Endometrial microvascular endothelial cells (primary cell): ENCODE measurements around the gene LGMN. TPM values are rescaled to one million over a fixed set of nuclear protein-coding genes. Genes with fewer than 3 reads are reported as not detected.
"Not testable (repeated sequence)": the region's sequence is repeated elsewhere in the genome, so short reads cannot be mapped to it uniquely, and the experiment has no call there.

Source experiments
- in situ Hi-C: cut with HindIII; loops from 2 replicates; pipeline ENCODE4 v1.10.0; 2017; ENCODE audit warnings: low sequenced_read_pairs, low pct_unique_long_range_greater_than_20kb; ENCODE audit errors: inconsistent ontology term
- total RNA-seq: library from RNA; depleted of rRNA; stranded (reverse); fragments of >200 nt; gene quantifications from one replicate; pipeline ENCODE4 v1.2.3, GENCODE V29; 2015; ENCODE audit errors: inconsistent ontology term

LGMN gene
- total RNA-seq, 1 donor from 2014 or later: 55.4 TPM

DNA sequence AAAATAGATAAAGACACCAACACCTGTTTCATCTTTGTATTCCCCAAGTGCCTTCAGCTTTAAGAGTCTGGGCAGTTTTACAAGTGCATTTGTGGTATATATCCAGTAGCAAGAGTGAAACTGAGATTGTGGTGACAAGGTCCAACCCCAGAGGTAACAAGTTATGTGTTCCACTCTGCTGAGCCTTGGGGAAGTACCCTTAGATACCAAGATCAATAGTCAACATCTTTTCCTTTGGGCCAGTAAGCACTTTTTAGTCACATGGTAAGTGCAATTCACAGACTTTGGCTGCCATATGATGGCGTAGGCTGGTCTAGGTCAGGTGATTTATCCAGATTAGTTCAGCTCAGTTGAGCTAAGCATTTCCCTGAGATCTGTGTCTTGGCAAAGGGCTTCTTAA, 19.8 kb upstream of the LGMN start:
- in situ Hi-C loops: not testable (repeated sequence)

DNA sequence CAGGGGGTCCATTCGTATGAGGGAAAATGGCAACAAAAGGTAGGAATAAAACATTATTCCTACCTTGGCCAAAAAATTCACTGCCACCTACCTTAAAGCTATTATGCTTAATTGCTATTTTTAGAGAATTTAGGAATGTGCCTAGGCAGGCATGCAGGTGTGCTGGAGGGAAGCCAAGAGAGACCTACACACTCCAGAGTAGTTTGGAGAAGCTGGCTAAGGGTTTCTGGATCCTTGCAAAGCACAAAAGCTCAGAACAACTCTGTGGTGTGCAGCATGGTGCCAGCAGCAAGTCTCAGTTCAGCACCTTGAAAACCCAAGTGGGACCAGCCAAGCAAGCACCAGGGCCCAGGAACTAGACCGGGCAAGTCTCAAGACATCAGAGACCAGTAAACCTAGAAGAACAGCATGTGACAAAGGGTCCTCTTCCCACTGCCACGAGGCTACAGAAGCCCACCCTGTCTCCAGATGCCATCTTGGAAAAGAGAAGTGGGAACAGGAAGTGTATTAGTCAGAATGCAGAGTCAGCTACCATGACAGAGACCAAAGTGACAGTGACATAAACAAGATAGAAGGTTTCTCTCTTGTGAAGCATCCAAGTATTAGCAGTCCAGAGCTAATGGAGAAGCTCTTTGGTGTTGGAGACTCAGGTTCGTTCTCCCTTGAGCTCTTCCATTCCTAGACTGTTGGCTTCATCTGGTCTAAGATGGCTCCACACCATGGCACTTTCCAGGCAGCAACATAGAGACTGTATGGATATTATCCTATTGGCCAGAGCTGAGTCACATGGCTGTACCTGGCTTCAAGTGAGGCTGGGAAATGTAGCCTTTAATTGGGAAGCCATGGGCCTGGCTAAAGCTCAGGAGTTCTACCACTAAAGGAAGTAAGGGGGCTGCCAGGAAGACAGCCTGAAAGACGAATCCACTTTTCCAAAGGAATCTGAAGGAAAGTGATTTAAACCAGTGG, 15.5 kb upstream of the LGMN start:
- in situ Hi-C loops: not testable (repeated sequence)

DNA sequence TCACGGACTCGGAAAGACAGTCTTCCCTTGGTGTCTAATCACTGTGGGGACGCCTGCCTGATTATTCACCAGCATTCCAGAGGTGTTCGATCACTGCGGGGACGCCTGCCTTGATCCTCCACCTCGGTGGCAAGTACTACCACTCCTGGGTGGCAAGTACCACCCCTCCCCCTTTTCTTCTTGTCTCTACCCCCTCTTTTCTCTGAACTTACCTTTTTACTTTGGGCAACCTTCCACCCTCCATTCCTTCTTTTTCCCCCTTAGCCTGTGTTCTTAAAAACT, 12.0 kb upstream of the LGMN start:
- in situ Hi-C loops: no loop called here

DNA sequence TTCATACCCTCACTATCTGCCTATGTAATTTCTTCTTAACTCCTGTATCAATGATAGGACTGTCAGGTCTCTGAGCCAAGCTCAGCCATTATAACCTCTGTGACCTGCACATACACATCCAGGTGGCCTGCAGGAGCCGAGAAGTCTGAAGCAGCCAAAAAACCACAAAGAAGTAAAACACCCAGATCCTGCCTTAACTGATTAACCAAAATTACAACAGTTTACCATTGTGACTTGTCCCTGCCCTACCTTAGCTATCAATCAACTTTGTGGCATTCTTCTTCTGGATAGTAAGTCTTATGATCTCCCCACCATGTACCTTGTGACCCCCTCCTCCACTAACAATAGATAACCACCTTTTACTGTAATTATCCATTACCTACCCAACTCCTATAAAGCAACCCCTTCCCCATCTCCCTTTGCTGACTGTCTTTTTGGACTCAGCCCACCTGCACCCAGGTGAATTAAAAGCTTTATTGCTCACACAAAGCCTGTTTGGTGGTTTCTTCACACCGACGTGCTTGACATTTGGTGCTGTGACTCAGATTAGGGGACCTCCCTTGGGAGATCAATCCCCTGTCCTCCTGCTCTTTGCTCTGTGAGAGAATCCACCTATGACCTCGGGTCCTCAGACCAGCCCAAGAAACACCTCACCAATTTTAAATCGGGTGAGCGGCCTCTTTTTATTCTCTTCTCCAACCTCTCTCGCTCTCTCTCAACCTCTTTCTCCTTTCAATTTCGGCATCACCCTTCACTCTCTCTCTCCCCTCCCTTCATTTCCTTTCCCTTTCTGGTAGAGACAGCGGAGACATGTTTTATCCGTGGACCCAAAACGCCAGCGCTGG, 11.5 kb upstream of the LGMN start:
- in situ Hi-C loops: no loop called here

DNA sequence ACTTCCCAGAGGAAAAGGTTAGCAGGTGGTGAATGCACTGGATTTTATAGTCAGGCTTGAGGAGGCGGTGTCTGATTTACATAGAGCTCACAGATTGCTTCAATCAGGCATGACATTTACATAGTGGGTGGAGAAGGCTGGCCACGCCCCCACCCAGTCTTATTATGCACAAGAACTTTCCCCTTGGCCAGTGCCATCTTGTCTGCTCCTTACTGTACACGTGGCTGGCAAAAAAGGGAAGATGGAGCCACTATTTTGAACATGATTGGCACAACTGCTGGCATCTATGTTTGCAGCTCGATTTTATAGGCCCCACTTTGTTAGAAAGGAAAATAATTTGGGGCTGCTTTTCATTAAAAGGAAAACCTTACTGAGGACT, 10.9 kb upstream of the LGMN start:
- in situ Hi-C loops: no loop called here

DNA sequence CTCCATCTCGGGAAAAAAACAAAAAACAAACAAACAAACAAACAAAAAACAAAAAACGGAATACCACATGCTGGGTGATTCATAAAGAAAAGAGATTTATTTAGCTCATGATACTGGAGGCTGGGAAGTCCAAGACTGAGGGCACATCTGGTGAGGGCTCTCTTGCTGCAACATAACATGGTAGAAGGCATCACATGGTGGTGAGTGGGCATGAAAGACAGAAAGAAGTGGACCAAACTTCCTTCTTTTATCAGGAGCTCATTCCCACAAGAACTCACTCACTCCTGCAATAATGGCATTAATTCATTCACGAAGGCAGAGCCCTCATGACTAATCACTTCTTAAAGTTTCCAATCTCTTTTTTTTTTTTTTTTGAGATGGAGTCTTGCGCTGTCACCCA, 8.0 kb upstream of the LGMN start:
- in situ Hi-C loops: no loop called here

DNA sequence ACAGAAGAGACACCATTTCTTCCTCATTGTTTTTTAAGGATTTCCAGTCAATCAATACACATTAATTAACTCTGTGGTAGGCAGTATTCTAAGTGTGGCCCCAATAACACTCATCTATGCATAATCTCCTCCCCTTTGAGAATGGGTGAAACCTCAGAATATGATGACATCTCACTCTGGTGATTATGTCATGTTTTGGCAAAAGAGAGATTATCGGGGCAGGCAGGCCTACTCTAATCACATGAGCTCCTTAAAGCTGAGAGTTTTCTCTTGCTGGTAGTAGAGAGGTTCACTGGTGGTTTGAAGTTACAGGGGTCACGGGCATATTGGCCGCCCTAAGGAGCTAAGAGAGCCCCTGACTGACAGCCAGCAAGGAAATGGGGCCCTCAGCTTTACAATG, 7.1 kb upstream of the LGMN start:
- in situ Hi-C loops: no loop called here

DNA sequence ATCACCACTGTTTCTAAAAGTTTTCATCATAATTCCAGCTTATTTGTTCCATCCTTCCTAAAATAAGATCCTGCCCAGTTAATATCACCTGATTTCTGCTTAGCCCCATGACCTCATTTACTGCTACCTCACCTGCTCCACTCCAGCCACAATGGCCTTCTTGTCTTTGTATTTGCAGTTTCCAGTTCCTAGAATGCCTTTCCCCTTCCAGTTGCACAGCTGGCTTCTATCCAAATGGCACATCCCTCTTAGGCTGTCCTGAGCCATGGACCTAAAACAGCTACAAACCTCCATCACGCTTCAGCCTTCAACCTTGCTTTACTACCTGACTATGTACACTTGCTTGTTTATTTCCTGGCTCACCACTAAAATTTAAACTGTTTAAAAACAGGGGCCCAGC, 6.5 kb upstream of the LGMN start:
- in situ Hi-C loops: no loop called here

DNA sequence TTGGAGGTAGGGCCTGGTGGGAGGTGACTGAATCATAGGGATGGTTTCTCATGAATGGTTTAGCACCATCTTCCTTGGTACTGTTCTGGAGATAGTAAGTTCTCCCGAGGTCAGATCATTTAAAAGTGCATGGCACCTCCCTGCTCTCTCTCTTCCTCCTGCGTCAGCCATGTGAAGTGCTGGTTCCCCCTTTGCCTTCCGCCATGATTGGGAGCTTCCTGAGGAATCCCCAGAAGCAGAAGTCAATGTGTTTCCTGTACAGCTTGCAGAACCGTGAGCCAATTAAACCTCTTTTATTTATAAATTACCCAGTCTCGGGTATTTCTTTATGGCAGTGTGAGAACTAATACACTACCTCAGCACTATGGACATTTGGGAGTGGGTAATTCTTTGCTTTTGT, 4.8 kb upstream of the LGMN start:
- in situ Hi-C loops: no loop called here

DNA sequence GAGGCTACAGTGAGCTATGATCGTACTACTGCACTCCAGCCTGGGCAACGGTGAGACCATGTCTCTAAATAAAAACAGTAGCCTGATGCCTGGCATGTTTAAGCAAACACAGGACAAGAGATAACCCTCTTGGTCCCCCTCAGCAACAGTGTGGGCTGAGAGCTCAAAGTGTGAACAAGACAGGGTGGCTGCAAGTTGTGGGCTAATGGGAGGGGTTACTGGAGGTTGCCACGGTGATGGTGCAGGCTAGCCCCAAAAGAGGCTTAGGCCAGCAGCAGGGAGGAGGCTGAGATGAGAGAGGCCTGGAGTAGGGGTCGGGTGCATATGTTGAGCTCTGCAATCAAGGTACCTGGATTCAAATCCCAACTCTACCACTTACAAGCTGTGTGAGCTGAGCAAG, 3.4 kb upstream of the LGMN start:
- in situ Hi-C loops: no loop called here

DNA sequence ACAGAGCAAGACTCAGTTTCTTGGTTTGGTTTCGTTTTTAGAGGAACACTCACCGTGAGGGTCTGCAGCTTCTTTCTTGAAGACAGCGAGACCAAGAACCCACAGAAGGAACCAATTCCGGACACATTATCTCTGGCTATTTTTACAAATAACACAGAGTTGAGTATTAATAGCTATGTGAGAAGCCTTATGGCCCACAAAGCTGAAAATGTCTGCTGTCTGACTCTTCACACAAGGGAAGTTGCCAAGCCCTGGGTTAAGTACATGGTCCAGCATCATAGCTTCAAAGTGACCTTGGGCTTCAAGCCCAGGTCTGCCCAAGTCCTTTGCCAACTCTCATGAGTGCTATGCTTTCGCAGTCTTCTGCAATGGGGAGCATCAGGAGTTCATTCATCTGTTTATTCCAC, 2.6 kb upstream of the LGMN start:
- in situ Hi-C loops: no loop called here

DNA sequence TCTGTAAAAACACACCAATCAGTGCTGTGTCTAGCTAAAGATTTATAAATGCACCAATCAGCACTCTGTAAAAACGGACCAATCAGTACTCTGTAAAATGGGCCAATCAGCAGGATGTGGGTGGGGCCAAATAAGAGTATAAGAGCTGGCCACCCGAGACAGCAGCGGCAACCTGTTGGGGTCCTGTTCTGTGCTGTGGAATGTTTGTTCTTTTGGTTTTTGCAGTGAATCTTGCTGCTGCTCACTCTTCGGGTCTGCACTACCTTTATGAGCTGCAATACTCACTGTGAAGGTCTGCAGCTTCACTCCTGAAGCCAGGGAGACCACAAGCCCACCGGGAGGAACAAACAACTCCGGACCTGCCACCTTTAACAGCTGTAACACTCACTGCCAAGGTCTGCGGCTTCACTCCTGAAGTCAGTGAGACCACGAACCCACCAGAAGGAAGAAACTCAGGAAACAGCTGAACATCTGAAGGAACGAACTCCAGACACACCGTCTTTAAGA, 1.8 kb upstream of the LGMN start:
- in situ Hi-C loops: not testable (repeated sequence)

DNA sequence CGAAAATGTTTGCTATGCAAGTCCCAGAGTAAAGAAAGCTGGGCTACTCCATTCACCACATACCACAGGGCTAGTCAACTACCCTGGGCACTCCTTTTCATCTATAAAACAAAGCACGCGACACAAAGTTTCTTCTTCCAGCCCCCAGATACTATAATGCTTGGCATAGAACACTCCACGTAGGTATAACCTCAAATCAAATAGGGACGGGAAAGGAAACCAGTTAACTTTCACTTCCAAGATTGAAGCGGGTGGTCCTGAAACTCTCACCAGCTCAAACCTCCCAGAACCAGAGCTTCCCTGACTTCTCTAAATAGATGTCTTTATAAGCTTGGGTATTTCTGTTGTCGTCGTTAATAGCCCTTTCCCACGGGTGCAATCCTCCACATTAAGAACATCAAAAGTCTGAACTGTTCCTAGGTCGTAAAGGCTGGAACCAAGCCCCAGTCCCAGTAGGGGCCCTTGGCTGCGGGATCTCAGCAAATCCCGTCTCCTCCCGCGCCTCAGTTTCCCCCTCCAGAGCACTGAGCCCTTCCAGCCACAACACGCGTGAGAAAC, 647 bp downstream of the LGMN start:
- in situ Hi-C loops: no loop called here

DNA sequence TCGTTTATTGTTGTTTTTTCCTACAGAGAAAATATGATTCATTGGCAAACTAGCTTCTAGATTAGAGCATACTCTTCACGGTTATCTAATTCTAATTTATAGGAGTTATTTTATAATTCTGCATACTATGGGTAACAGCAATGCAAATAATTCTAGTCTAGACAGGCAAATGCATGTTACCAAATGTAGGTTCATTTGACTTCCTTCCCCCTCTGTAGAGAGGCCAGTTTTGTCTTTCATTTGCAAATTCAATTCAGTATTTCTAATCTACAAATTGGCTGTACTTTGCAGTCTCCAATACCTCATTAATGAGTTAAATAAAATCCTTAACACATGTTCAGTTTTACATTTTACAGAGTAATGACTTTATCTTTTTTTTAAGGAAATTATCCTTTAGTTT, 4.2 kb downstream of the LGMN start:
- in situ Hi-C loops: no loop called here

DNA sequence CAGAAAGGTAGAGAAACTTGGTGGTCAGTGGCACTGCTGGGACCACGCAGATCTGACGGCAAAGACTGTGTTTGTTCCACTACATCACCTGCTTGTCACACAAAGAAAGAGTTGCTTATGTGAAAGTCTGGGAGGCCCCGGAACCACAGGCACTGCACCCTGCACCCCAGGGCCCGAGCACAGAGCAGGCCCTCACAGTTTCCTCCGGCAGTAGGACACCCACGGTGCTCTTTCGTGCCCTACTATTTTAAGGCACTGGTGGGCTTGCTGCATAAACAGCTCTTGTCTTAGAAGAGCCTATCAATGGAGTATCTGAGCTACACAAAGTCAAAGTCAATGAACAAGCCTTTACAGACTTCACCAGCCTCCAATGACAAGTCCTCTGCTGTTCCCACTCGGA, 8.0 kb downstream of the LGMN start:
- in situ Hi-C loops: no loop called here

DNA sequence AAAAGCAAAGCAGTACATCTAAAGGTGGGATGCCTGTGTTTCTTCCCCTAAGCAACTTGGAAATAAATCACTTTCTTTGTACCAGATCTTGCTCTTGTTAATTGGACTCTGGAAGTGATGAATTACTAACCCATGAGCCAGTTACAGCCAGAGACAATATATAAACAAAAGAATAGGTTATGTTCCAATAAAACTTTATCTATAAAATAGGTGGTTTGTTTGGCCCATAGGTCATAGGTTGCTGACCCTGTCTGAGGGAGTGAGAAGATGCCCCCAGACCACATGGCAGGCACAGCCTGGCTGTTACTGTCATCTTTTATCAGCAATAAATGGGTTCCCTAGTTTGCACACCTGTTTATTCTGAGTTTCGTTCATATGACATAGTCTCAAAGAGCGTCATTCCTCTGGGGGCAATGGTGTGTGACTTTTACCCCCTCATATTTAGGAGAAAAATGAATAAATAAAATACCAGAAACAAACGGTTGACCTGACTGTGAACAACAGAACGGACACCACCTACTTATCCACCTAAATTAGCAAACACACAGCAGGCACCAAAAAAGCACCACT, 10.7 kb downstream of the LGMN start:
- in situ Hi-C loops: no loop called here

DNA sequence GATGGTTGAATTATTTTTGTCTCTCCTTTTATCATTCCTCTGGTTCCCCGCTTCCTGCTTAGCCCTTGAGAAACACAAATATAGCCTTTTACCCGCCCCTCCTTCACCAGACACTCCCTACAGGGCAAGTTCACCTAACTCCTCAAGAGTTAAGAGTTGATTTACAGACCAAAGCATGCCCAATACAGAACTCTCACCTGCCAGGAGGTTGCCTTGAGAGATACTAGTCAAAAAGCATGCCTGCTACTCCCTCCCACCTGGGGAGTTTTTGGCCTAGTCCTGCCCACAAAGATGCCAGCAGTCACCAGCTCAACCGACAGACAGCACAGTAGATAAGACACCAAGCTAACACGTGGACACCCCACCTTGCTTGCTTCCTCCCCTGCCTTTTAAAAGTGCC, 11.2 kb downstream of the LGMN start:
- in situ Hi-C loops: no loop called here

DNA sequence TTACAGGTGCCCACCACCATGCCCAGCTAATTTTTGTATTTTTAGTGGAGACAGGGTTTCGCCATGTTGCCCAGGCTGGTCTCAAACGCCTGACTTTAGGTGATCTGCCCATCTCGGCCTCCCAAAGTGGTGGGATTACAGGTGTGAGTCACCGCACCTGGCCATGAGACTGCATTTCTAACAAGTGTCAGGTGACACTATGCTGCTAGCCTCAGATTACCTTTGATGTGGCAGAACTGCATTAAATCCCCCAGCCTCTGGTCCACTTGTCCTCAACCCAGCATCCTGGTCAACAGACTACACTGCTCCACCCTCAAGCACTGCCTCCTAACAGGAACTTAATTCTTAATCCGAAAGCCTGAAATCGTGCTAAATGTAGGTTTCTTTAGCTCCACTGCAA, 13.1 kb downstream of the LGMN start:
- in situ Hi-C loops: no loop called here

DNA sequence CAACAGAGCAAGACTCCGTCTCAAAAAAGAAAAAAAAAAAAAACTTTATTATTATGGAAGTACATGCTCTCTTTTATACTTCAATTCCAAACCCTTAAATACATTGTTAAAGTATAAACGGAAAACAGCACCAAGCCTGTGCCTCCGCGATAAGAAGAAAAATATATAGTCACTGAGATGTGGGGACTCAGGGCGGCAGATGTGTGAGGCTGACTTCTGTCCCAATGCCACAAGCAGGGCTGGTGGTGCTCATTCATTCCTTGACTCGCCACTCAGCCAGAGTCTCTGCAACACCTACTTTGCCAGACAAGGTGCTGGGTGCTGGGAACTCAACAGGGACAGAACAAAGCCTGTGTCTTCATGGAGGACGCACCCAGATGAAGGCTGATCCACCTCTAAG, 13.8 kb downstream of the LGMN start:
- in situ Hi-C loops: no loop called here
